ENCODE results near the gene TMEM202.
"Not testable (repeated sequence)": the region's sequence is repeated elsewhere in the genome, so short reads cannot be mapped to it uniquely, and the experiment has no call there.

TMEM202 gene

DNA sequence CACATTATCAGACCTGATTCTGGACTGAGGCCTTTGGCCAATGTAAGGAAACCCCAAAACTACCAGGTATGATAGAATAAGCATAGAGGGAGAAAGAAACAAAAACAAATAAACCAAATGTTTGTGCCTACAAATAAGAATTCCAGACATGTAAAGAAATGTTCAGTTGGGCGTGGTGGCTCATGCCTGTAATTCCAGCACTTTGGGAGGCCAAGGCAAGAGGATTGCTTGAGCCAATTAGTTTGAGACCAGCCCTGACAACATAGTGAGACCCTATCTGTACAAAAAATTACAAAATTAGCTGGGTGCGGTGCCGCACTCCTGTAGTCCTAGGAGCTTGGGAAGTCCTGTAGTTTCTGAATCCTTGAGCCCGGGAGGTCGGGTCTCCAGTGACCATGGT lies 13.0 kb downstream of the TMEM202 start:
- no peaks in the 10 kb centered on the region for H3K9me3 ChIP-seq (ENCODE audit: low read depth, low read length)
- H3K27ac ChIP-seq: no peak overlapping the region
- DNase-seq (ENCODE audit: low read depth, low spot score): no peak
- H3K36me3 ChIP-seq (ENCODE audit: insufficient read depth, low read length): no peaks in the 10 kb centered on the region
- TF ChIP-seq FOXP2 (optimal IDR thresholded peaks at IDR 0.05; ENCODE audit: control extremely low read depth, extremely low read length, insufficient read depth) (no peak), POLR2AphosphoS5 (IDR thresholded peaks at IDR 0.05; ENCODE audit: borderline replicate concordance, low read depth, low read length) (no peak), EZH2 (IDR thresholded peaks at IDR 0.05) (no peak)
- H3K9ac ChIP-seq (ENCODE audit: insufficient read length): no peak overlapping the region
- H3K4me3 ChIP-seq: no peak overlapping the region

DNA sequence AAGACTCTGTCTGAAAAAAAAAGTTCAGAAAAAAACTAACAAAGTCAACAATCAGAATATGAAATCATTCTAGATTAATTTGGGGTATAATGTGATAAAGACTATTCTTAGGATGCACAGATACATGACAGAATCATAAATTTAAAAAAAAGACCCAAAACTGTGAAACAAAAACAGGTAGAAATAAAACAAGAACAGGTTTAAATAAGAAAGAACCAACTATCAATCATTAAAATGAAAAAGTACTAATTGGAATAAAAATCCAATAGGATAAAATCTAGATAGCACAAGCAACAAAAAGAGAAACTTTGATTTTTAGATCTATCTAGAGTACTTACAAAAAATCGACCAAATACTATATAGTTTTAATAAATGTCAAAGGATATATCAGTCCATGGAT lies 13.4 kb downstream of the TMEM202 start:
- H3K9me3 ChIP-seq (ENCODE audit: low read depth, low read length): no peaks in the 10 kb centered on the region
- H3K36me3 ChIP-seq (ENCODE audit: insufficient read depth, low read length): no peaks in the 10 kb centered on the region
- H3K4me3 ChIP-seq: no peak overlapping the region
- H3K9ac ChIP-seq (ENCODE audit: insufficient read length): no peak overlapping the region
- TF ChIP-seq EZH2 (IDR thresholded peaks at IDR 0.05): no peak
- no peak for TF ChIP-seq POLR2AphosphoS5 (IDR thresholded peaks at IDR 0.05; ENCODE audit: borderline replicate concordance, low read depth, low read length)
- TF ChIP-seq FOXP2 (optimal IDR thresholded peaks at IDR 0.05; ENCODE audit: control extremely low read depth, extremely low read length, insufficient read depth): no peak
- H3K27ac ChIP-seq: no peak overlapping the region
- no peak for DNase-seq (ENCODE audit: low read depth, low spot score)

DNA sequence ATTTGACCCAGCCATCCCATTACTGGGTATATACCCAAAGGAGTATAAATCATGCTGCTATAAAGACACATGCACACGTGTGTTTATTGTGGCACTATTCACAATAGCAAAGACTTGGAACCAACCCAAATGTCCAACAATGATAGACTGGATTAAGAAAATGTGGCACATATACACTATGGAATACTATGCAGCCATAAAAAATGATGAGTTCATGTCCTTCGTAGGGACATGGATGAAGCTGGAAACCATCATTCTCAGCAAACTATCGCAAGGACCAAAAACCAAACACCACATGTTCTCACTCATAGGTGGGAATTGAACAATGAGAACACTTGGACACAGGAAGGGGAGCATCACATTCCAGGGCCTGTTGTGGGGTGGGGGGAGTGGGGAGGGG lies 15.2 kb downstream of the TMEM202 start:
- H3K27ac ChIP-seq; H3K4me3 ChIP-seq; DNase-seq (ENCODE audit: low read depth, low spot score); H3K36me3 ChIP-seq (ENCODE audit: insufficient read depth, low read length); H3K9me3 ChIP-seq (ENCODE audit: low read depth, low read length); H3K9ac ChIP-seq (ENCODE audit: insufficient read length): not testable (repeated sequence)

DNA sequence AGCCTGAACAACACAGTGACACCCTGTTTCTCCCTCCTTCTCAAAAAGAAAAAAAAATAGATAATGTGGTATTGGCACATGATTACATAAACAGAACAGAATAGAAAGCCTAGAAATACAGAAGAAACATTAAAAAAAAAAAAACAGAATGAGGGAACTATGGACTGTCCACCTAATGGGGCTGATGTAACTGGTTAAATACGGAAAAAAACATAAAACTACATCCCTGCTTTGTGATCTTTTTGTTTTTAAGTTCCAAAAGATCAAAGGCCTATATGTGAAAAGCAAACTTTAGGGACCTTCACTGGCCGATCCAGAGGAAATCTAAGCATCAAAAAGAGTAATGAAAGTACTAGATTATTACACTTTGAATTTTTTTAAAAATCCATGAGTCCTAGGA lies 17.2 kb downstream of the TMEM202 start:
- H3K36me3 ChIP-seq (ENCODE audit: insufficient read depth, low read length): no peaks in the 10 kb centered on the region
- H3K9me3 ChIP-seq (ENCODE audit: low read depth, low read length): no peaks in the 10 kb centered on the region
- no peak overlapping the region for H3K9ac ChIP-seq (ENCODE audit: insufficient read length)
- H3K4me3 ChIP-seq: no peak overlapping the region
- no peak for TF ChIP-seq POLR2AphosphoS5 (IDR thresholded peaks at IDR 0.05; ENCODE audit: borderline replicate concordance, low read depth, low read length)
- TF ChIP-seq EZH2 (IDR thresholded peaks at IDR 0.05): no peak
- no peak for TF ChIP-seq FOXP2 (optimal IDR thresholded peaks at IDR 0.05; ENCODE audit: control extremely low read depth, extremely low read length, insufficient read depth)
- no peak overlapping the region for H3K27ac ChIP-seq
- DNase-seq (ENCODE audit: low read depth, low spot score): no peak

DNA sequence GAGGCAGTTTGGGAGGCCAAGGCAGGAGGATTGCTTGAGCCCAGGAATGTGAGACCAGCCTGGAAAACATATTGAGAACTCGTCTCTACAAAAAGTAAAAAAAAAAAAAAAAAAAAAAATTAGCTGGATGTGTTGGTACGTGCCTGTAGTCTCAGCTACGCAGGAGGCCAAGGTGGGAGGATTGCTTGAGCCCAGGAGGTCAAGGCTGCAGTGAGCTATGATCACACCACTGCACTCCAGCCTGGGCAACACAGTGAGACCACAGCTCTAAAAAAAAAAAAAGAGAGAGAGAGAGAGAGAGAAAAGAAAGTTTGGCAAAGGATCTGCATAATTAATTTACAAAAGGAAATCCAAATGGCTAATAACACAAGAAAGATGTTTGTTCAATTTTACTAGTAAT lies 21.7 kb downstream of the TMEM202 start:
- H3K9me3 ChIP-seq (ENCODE audit: low read depth, low read length); H3K4me3 ChIP-seq; H3K27ac ChIP-seq; H3K36me3 ChIP-seq (ENCODE audit: insufficient read depth, low read length); DNase-seq (ENCODE audit: low read depth, low spot score); H3K9ac ChIP-seq (ENCODE audit: insufficient read length): not testable (repeated sequence)

DNA sequence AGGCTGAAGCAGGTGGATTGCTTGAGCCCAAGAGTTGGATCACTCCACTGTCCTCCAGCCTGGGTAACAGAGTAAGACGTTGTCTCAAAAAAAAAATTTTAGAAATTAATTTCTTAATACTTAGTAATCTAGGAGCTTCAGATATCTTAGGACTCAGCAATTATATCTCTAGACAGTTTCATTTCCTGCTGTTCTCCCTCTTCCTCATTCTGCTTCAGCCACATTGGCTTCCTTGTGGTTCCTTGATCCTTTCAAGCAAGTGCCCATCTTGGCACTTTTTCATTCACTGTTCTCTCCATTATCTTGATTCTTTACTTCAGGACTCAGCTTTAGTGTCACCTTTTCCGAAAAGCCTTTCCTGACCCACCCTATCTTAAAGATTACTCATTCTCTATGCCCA lies 22.5 kb downstream of the TMEM202 start:
- Histone ChIP-seq H3K27ac (no peak overlapping the region), H3K9me3 (ENCODE audit: low read depth, low read length) (no peaks in the 10 kb centered on the region), H3K9ac (ENCODE audit: insufficient read length) (no peak overlapping the region), H3K36me3 (ENCODE audit: insufficient read depth, low read length) (no peaks in the 10 kb centered on the region), H3K4me3 (no peak overlapping the region)
- no peak for DNase-seq (ENCODE audit: low read depth, low spot score)
- no peak for TF ChIP-seq POLR2AphosphoS5 (IDR thresholded peaks at IDR 0.05; ENCODE audit: borderline replicate concordance, low read depth, low read length)
- no peak for TF ChIP-seq EZH2 (IDR thresholded peaks at IDR 0.05)
- TF ChIP-seq FOXP2 (optimal IDR thresholded peaks at IDR 0.05; ENCODE audit: control extremely low read depth, extremely low read length, insufficient read depth): no peak

DNA sequence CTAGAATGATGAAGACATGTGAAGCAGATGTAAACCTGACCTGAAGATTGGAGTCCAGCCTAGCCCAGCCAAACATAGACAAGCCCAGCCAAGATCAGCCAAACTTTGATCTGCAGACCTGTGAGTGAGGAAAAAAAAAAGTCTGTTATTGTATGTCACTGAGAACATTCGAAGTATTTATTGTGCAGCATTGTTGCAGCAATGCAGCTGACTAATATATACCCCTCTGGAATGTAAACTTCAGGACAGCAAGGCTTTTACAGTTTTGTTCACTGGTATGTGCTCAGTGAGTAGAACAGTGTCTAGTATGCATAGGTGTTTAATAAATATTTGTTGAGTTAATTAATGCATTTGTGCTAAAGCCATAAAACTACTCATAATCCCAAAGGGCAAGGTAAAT lies 23.4 kb downstream of the TMEM202 start:
- no peak for DNase-seq (ENCODE audit: low read depth, low spot score)
- TF ChIP-seq POLR2AphosphoS5 (IDR thresholded peaks at IDR 0.05; ENCODE audit: borderline replicate concordance, low read depth, low read length): no peak
- TF ChIP-seq EZH2 (IDR thresholded peaks at IDR 0.05): no peak
- TF ChIP-seq FOXP2 (optimal IDR thresholded peaks at IDR 0.05; ENCODE audit: control extremely low read depth, extremely low read length, insufficient read depth): no peak
- Histone ChIP-seq H3K27ac (no peak overlapping the region), H3K36me3 (ENCODE audit: insufficient read depth, low read length) (no peaks in the 10 kb centered on the region), H3K9ac (ENCODE audit: insufficient read length) (no peak overlapping the region), H3K9me3 (ENCODE audit: low read depth, low read length) (no peaks in the 10 kb centered on the region), H3K4me3 (no peak overlapping the region)

DNA sequence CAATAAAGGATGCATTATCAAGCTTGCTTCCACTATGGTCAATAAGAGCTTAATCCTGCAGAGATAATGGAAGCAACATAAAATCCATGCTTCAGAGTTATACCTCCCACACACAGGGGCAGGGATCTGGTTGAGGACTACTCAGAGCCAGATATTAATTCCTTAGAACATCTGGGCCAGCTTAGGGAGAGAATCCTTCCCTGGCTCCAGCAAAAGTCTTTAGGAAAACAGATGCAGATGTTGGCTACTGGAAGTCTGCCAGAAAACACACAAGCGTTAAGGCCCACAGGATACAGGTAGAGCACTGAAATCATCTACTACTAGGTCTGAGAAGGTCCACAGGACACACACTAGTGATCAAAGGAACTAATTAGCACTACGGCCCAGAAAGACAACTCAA lies 25.2 kb downstream of the TMEM202 start:
- no peaks in the 10 kb centered on the region for H3K9me3 ChIP-seq (ENCODE audit: low read depth, low read length)
- no peak overlapping the region for H3K4me3 ChIP-seq
- no peak overlapping the region for H3K9ac ChIP-seq (ENCODE audit: insufficient read length)
- no peak overlapping the region for H3K27ac ChIP-seq
- H3K36me3 ChIP-seq (ENCODE audit: insufficient read depth, low read length): no peaks in the 10 kb centered on the region
- no peak for DNase-seq (ENCODE audit: low read depth, low spot score)
- TF ChIP-seq POLR2AphosphoS5 (IDR thresholded peaks at IDR 0.05; ENCODE audit: borderline replicate concordance, low read depth, low read length) (no peak), FOXP2 (optimal IDR thresholded peaks at IDR 0.05; ENCODE audit: control extremely low read depth, extremely low read length, insufficient read depth) (no peak), EZH2 (IDR thresholded peaks at IDR 0.05) (no peak)

DNA sequence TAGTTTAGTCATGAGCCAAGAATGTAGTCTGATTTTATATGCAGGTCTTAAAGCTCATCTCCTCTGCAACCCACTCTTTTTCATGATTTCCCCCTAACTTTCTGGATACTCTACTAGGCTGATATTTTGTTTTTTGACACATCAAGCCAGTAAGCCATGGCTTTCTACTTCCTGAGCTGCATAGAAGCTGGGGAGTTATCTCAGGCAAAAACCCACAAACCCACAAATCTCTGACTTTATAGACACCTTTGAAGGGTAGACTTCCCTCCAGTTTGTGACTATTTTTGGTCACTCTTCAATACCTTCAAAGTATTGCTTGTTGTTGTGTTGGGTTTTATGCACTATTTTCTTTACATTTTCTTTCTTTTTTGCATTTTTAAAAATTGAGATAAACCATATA lies 28.6 kb downstream of the TMEM202 start:
- Histone ChIP-seq H3K4me3 (no peak overlapping the region), H3K36me3 (ENCODE audit: insufficient read depth, low read length) (no peaks in the 10 kb centered on the region), H3K9ac (ENCODE audit: insufficient read length) (no peak overlapping the region), H3K9me3 (ENCODE audit: low read depth, low read length) (no peaks in the 10 kb centered on the region), H3K27ac (no peak overlapping the region)
- no peak for DNase-seq (ENCODE audit: low read depth, low spot score)
- TF ChIP-seq FOXP2 (optimal IDR thresholded peaks at IDR 0.05; ENCODE audit: control extremely low read depth, extremely low read length, insufficient read depth): no peak
- no peak for TF ChIP-seq EZH2 (IDR thresholded peaks at IDR 0.05)
- TF ChIP-seq POLR2AphosphoS5 (IDR thresholded peaks at IDR 0.05; ENCODE audit: borderline replicate concordance, low read depth, low read length): no peak
